KOPT-K1 (cell line): Measurements from ENCODE around the gene ZNF845.
"Not testable (repeated sequence)": the region's sequence is repeated elsewhere in the genome, so short reads cannot be mapped to it uniquely, and the experiment has no call there.

ENCODE experiments used
- H3K27ac ChIP-seq: fragments of 200-600 bp; sonication (generic); 2 replicates; pipeline ENCODE4 v1.5.1; 2016; ENCODE audit warnings: antibody characterized with exemption, mild to moderate bottlenecking, low read depth, low read length; ENCODE audit not compliant: poor library complexity, severe bottlenecking
- H3K36me3 ChIP-seq: fragments of 200-600 bp; sonication (generic); 2 replicates; pipeline ENCODE4 v1.5.1; 2017; ENCODE audit warnings: antibody characterized with exemption, mild to moderate bottlenecking, low read length, moderate library complexity; ENCODE audit not compliant: insufficient read depth
- H3K9me3 ChIP-seq: fragments of 200-600 bp; sonication (generic); 2 replicates; pipeline ENCODE4 v1.5.1; 2017; ENCODE audit warnings: antibody characterized with exemption, low read length, mild to moderate bottlenecking; ENCODE audit not compliant: insufficient read depth, poor library complexity, severe bottlenecking

Gene ZNF845

GRCh38 chr19:53396525-53396868, 62.9 kb downstream of the ZNF845 start:
- no peak overlapping the region for H3K27ac ChIP-seq
- peaks cover 19% of the 10 kb centered on the region for H3K9me3 ChIP-seq
- H3K36me3 ChIP-seq = peaks cover 32% of the 10 kb centered on the region

- Histone ChIP-seq H3K9me3 (peaks cover 33% of the 10 kb centered on the region), H3K36me3 (peaks cover 46% of the 10 kb centered on the region)
- not testable (repeated sequence) for H3K27ac ChIP-seq
Observed at GRCh38 chr19:53397918-53398317, 64.4 kb downstream of the ZNF845 start.
